Measurements from ENCODE around the gene CES5A. TPM values are rescaled to one million over a fixed set of nuclear protein-coding genes. Genes with fewer than 3 reads are reported as not detected.

CES5A gene
- total RNA-seq, 4 donors from 2014 or later: not detected

Other genes with a start within 250 kb of the CES5A start
- gene SLC6A2, start 219.4 kb downstream of the CES5A start, total RNA-seq: 1 to 10 TPM in 2 of 4 donors, under 1 TPM in 2; 0.16 to 3.1 (median 1.3) TPM
- 10 to 100 TPM in 3 of 4 donors, 1 to 10 TPM in 1; 7.9 to 43.1 (median 20.6) TPM for gene CES1, start 42.3 kb downstream of the CES5A start, total RNA-seq

Measured in gastroesophageal sphincter (tissue), 4 donors.